ENCODE data around the gene L3MBTL4. TPM values are rescaled to one million over a fixed set of nuclear protein-coding genes. Genes with fewer than 3 reads are reported as not detected.

L3MBTL4 gene
- total RNA-seq, 6 experiments from 2014 or later = not detected

- Mint-ChIP-seq H3K4me1 (ENCODE audit: low read depth) (no peaks in the 10 kb centered on the region), H3K36me3 (ENCODE audit: low read depth) (peaks cover 8% of the 10 kb centered on the region; the same call in 1 of the 2 replicates), H3K9me3 (peaks cover 60% of the 10 kb centered on the region), H3K27me3 (ENCODE audit: insufficient read depth) (no peaks in the 10 kb centered on the region), H3K4me3 (no peak overlapping the region), H3K27ac (no peak overlapping the region)
- DNase-seq = no peak
- TF ChIP-seq, protein P1, sequence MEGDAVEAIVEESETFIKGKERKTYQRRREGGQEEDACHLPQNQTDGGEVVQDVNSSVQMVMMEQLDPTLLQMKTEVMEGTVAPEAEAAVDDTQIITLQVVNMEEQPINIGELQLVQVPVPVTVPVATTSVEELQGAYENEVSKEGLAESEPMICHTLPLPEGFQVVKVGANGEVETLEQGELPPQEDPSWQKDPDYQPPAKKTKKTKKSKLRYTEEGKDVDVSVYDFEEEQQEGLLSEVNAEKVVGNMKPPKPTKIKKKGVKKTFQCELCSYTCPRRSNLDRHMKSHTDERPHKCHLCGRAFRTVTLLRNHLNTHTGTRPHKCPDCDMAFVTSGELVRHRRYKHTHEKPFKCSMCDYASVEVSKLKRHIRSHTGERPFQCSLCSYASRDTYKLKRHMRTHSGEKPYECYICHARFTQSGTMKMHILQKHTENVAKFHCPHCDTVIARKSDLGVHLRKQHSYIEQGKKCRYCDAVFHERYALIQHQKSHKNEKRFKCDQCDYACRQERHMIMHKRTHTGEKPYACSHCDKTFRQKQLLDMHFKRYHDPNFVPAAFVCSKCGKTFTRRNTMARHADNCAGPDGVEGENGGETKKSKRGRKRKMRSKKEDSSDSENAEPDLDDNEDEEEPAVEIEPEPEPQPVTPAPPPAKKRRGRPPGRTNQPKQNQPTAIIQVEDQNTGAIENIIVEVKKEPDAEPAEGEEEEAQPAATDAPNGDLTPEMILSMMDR (IDR thresholded peaks at IDR 0.05) = no peak
Measured at GRCh38 chr18:6251084-6251483, 163.6 kb downstream of the L3MBTL4 start.

GRCh38 chr18:6249788-6250187 lies 164.9 kb downstream of the L3MBTL4 start:
- H3K4me1 Mint-ChIP-seq (ENCODE audit: low read depth) = no peaks in the 10 kb centered on the region
- peaks cover 48% of the 10 kb centered on the region for H3K9me3 Mint-ChIP-seq
- H3K27ac Mint-ChIP-seq = no peak overlapping the region
- H3K36me3 Mint-ChIP-seq (ENCODE audit: low read depth) = peaks cover 8% of the 10 kb centered on the region; the same call in 1 of the 2 replicates
- no peaks in the 10 kb centered on the region for H3K27me3 Mint-ChIP-seq (ENCODE audit: insufficient read depth)
- no peak overlapping the region for H3K4me3 Mint-ChIP-seq
- TF ChIP-seq, protein P1 (IDR thresholded peaks at IDR 0.05) = no peak
- no peak for DNase-seq

DNA sequence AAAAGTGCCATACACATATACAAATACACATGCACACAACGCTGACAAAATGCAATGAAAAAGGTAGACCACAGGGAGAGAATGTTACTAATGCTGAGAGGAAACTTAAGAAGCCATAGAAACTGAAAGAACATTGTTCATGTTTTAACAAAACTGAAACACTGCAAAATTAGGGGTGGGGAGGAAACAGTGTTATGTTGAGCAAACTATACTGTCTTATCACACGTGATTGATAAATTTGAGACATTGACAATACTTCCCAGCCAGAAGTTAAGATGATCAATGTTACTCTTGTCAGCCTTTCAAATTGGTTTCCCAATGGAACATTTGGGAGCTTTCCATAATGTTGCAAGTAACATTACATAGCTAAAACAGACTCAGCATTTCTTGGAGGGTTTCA lies 165.5 kb downstream of the L3MBTL4 start:
- Mint-ChIP-seq H3K4me3 (no peak overlapping the region), H3K36me3 (ENCODE audit: low read depth) (peaks cover 8% of the 10 kb centered on the region; the same call in 1 of the 2 replicates), H3K9me3 (peaks cover 48% of the 10 kb centered on the region), H3K27ac (no peak overlapping the region), H3K4me1 (ENCODE audit: low read depth) (no peaks in the 10 kb centered on the region), H3K27me3 (ENCODE audit: insufficient read depth) (no peaks in the 10 kb centered on the region)
- DNase-seq = no peak
- TF ChIP-seq, protein P1 (IDR thresholded peaks at IDR 0.05) = no peak

- TF ChIP-seq, protein P1 (IDR thresholded peaks at IDR 0.05) = no peak
- H3K4me1 Mint-ChIP-seq (ENCODE audit: low read depth) = no peaks in the 10 kb centered on the region
- H3K27ac Mint-ChIP-seq = no peak overlapping the region
- peaks cover 36% of the 10 kb centered on the region for H3K9me3 Mint-ChIP-seq
- no peaks in the 10 kb centered on the region for H3K27me3 Mint-ChIP-seq (ENCODE audit: insufficient read depth)
- no peak overlapping the region for H3K4me3 Mint-ChIP-seq
- peaks cover 8% of the 10 kb centered on the region; the same call in 1 of the 2 replicates for H3K36me3 Mint-ChIP-seq (ENCODE audit: low read depth)
- DNase-seq = no peak
Measured at GRCh38 chr18:6248017-6248416, 166.7 kb downstream of the L3MBTL4 start.

DNA sequence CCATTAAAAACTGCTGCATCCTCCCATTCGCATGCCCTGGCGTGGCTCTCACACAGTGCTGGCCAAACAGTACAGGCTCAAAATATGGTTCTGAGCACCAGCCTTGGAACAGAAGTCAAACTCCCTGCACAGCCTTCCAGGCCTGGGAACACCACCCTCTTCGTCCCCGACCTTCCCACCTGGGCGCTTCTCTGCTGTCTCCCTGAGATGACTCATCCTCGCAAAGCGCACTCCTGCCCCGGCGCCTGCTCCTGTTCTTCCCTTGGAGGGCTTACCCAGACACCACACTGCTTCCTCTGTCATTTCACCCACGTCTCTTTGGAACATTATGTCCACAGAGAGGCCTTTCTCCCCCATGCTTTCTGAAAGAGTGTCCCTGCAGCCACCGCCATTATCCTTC lies 172.7 kb downstream of the L3MBTL4 start:
- H3K27me3 Mint-ChIP-seq (ENCODE audit: insufficient read depth) = no peaks in the 10 kb centered on the region
- DNase-seq = no peak
- no peak overlapping the region for H3K27ac Mint-ChIP-seq
- H3K4me3 Mint-ChIP-seq = no peak overlapping the region
- H3K9me3 Mint-ChIP-seq = peaks cover 27% of the 10 kb centered on the region
- TF ChIP-seq, protein P1 (IDR thresholded peaks at IDR 0.05) = no peak
- no peaks in the 10 kb centered on the region for H3K4me1 Mint-ChIP-seq (ENCODE audit: low read depth)
- H3K36me3 Mint-ChIP-seq (ENCODE audit: low read depth) = no peaks in the 10 kb centered on the region

DNA sequence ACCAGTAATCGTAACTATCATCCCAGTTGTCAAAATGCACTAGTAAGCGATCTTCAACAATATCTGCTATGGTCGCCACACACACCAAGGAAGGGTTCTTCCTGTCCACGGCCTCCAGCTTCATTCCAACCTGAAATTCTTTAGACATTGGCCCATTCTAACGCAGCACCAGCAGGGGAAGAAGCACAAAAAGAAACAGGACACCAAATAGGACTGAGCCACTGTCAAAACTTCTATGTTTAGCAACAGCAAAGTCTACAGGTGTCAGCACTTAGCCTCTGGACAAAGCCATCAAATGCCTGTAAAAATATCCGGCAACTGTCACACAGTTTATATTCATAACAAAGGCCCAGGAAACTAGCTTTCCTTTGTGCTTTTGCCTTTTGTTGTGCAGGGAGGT lies 175.0 kb downstream of the L3MBTL4 start:
- H3K27me3 Mint-ChIP-seq (ENCODE audit: insufficient read depth) = no peaks in the 10 kb centered on the region
- peaks cover 33% of the 10 kb centered on the region for H3K9me3 Mint-ChIP-seq
- no peaks in the 10 kb centered on the region for H3K4me1 Mint-ChIP-seq (ENCODE audit: low read depth)
- no peak overlapping the region for H3K4me3 Mint-ChIP-seq
- DNase-seq = no peak
- no peak overlapping the region for H3K27ac Mint-ChIP-seq
- TF ChIP-seq, protein P1 (IDR thresholded peaks at IDR 0.05) = no peak
- no peaks in the 10 kb centered on the region for H3K36me3 Mint-ChIP-seq (ENCODE audit: low read depth)
